Measurements from ENCODE around the gene RTL1.

The RTL1 gene

DNA sequence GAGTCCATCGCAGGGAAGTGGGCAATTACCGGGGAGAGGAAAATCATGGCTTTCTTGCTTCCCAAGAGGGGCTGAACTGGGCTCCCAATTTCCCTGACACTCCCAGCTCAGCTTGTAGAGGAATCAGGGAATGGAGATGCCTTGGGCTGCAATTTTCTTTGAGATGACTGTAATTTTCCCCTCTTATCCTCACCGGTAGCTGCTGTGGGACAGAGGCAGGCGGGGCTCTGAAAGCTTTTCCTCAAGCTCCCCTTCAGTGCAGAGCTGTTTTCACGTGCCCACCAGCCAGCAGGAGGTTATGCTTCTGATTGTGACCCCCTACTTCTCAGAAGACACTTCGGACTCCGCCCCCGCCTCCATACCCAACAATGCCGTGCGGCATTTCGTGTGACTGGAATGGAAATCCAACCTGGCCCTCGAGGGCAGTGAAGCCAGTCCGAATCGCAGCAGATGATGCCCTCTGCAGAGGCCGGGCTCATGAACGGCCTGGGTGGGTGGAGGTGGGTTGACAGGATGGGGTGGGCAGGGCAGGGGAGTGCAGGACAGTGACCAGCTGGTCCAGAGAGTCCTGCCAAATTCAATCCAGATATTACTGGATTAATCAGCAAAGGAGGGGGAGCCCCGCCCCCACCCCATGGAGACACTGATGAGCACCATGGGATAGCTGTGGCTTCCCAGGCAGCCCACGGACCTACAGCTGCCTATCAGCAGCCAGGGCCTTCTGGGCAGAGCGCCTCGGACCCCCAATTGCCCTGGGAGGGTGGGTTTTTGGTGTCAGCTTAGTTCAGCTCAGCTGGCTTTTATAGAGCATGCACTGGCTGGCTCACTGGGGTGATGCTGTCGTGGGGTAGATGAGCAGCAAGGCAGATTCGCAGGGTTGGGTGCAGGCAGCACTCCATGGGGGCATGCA, 37.6 kb downstream of the RTL1 start:
- Histone ChIP-seq H3K27me3 (replicated peaks; ENCODE audit: control insufficient read depth, insufficient read depth, low read length, poor library complexity, severe bottlenecking) (no peaks in the 10 kb centered on the region), H3K4me1 (ENCODE audit: control insufficient read depth, insufficient read depth, low read length, poor library complexity, severe bottlenecking) (no peaks in the 10 kb centered on the region), H3K4me3 (ENCODE audit: insufficient read depth, low read depth, low read length, poor library complexity, severe bottlenecking) (no peak overlapping the region), H3K9me3 (ENCODE audit: control insufficient read depth, low read length) (no peaks in the 10 kb centered on the region), H3K36me3 (ENCODE audit: control insufficient read depth, insufficient read depth, low read length) (no peaks in the 10 kb centered on the region), H3K27ac (ENCODE audit: insufficient read depth, low read length, poor library complexity, severe bottlenecking) (no peak overlapping the region)
- DNase-seq, result no peak

GRCh38 chr14:100864960-100865681, 38.4 kb downstream of the RTL1 start:
- H3K9me3 ChIP-seq (ENCODE audit: control insufficient read depth, low read length), result no peaks in the 10 kb centered on the region
- no peaks in the 10 kb centered on the region for H3K36me3 ChIP-seq (ENCODE audit: control insufficient read depth, insufficient read depth, low read length)
- no peaks in the 10 kb centered on the region for H3K4me1 ChIP-seq (ENCODE audit: control insufficient read depth, insufficient read depth, low read length, poor library complexity, severe bottlenecking)
- no peak for DNase-seq
- no peaks in the 10 kb centered on the region for H3K27me3 ChIP-seq (replicated peaks; ENCODE audit: control insufficient read depth, insufficient read depth, low read length, poor library complexity, severe bottlenecking)
- H3K27ac ChIP-seq (ENCODE audit: insufficient read depth, low read length, poor library complexity, severe bottlenecking), result no peak overlapping the region
- no peak overlapping the region for H3K4me3 ChIP-seq (ENCODE audit: insufficient read depth, low read depth, low read length, poor library complexity, severe bottlenecking)

DNA sequence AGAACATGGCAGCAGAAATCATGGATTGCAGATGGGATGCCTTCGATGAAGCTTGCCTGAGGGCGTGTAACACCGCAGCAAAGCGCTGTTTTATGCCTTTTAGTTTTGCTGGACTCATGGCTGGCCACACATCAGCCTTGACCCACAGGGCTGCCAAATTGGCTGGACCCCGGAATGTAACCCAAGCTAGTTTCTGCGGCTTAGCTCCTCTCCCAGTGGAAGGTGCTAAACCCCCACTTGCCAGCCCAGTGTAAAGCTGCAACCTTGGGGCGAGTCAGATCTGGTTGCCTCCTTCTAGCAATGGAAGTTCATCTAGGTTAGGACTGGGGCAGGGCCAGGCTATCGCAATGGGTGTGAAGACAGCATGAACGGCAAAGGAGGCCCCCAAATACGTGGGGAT, 39.3 kb downstream of the RTL1 start:
- no peaks in the 10 kb centered on the region for H3K9me3 ChIP-seq (ENCODE audit: control insufficient read depth, low read length)
- no peaks in the 10 kb centered on the region for H3K27me3 ChIP-seq (replicated peaks; ENCODE audit: control insufficient read depth, insufficient read depth, low read length, poor library complexity, severe bottlenecking)
- no peak for DNase-seq
- no peaks in the 10 kb centered on the region for H3K36me3 ChIP-seq (ENCODE audit: control insufficient read depth, insufficient read depth, low read length)
- no peaks in the 10 kb centered on the region for H3K4me1 ChIP-seq (ENCODE audit: control insufficient read depth, insufficient read depth, low read length, poor library complexity, severe bottlenecking)
- no peak overlapping the region for H3K4me3 ChIP-seq (ENCODE audit: insufficient read depth, low read depth, low read length, poor library complexity, severe bottlenecking)
- H3K27ac ChIP-seq (ENCODE audit: insufficient read depth, low read length, poor library complexity, severe bottlenecking), result no peak overlapping the region

GRCh38 chr14:100862793-100863192, 40.7 kb downstream of the RTL1 start:
- Histone ChIP-seq H3K9me3 (ENCODE audit: control insufficient read depth, low read length) (no peaks in the 10 kb centered on the region), H3K36me3 (ENCODE audit: control insufficient read depth, insufficient read depth, low read length) (no peaks in the 10 kb centered on the region), H3K4me1 (ENCODE audit: control insufficient read depth, insufficient read depth, low read length, poor library complexity, severe bottlenecking) (no peaks in the 10 kb centered on the region), H3K4me3 (ENCODE audit: insufficient read depth, low read depth, low read length, poor library complexity, severe bottlenecking) (no peak overlapping the region), H3K27me3 (replicated peaks; ENCODE audit: control insufficient read depth, insufficient read depth, low read length, poor library complexity, severe bottlenecking) (no peaks in the 10 kb centered on the region), H3K27ac (ENCODE audit: insufficient read depth, low read length, poor library complexity, severe bottlenecking) (no peak overlapping the region)
- no peak for DNase-seq

DNA sequence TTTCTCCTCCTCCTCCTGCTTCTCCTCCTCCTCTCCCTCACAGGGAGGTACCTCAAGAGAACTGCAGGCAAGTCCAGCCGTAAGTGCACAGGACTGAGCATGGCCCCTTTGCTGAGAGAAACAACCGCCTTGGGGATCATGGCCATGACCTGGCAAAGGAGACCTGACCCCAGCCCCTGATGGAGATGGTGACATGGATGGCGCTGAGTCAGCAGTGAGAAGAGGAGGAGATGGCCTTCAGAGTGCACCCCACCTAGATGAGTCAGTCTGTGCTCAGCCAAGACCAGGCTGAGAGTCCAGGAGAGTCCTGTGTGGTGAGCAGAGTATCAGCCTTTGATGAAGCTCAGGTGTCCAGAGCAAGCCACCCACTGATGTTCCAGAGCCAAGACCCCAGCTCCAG, 41.2 kb downstream of the RTL1 start:
- no peaks in the 10 kb centered on the region for H3K4me1 ChIP-seq (ENCODE audit: control insufficient read depth, insufficient read depth, low read length, poor library complexity, severe bottlenecking)
- no peaks in the 10 kb centered on the region for H3K27me3 ChIP-seq (replicated peaks; ENCODE audit: control insufficient read depth, insufficient read depth, low read length, poor library complexity, severe bottlenecking)
- no peak overlapping the region for H3K4me3 ChIP-seq (ENCODE audit: insufficient read depth, low read depth, low read length, poor library complexity, severe bottlenecking)
- no peak for DNase-seq
- no peaks in the 10 kb centered on the region for H3K36me3 ChIP-seq (ENCODE audit: control insufficient read depth, insufficient read depth, low read length)
- H3K9me3 ChIP-seq (ENCODE audit: control insufficient read depth, low read length), result no peaks in the 10 kb centered on the region
- no peak overlapping the region for H3K27ac ChIP-seq (ENCODE audit: insufficient read depth, low read length, poor library complexity, severe bottlenecking)

- no peak overlapping the region for H3K4me3 ChIP-seq (ENCODE audit: insufficient read depth, low read depth, low read length, poor library complexity, severe bottlenecking)
- H3K27me3 ChIP-seq (replicated peaks; ENCODE audit: control insufficient read depth, insufficient read depth, low read length, poor library complexity, severe bottlenecking), result no peaks in the 10 kb centered on the region
- DNase-seq, result no peak
- no peaks in the 10 kb centered on the region for H3K36me3 ChIP-seq (ENCODE audit: control insufficient read depth, insufficient read depth, low read length)
- H3K9me3 ChIP-seq (ENCODE audit: control insufficient read depth, low read length), result no peaks in the 10 kb centered on the region
- H3K4me1 ChIP-seq (ENCODE audit: control insufficient read depth, insufficient read depth, low read length, poor library complexity, severe bottlenecking), result no peaks in the 10 kb centered on the region
- no peak overlapping the region for H3K27ac ChIP-seq (ENCODE audit: insufficient read depth, low read length, poor library complexity, severe bottlenecking)
Measured at GRCh38 chr14:100861937-100862247, 41.6 kb downstream of the RTL1 start.

DNA sequence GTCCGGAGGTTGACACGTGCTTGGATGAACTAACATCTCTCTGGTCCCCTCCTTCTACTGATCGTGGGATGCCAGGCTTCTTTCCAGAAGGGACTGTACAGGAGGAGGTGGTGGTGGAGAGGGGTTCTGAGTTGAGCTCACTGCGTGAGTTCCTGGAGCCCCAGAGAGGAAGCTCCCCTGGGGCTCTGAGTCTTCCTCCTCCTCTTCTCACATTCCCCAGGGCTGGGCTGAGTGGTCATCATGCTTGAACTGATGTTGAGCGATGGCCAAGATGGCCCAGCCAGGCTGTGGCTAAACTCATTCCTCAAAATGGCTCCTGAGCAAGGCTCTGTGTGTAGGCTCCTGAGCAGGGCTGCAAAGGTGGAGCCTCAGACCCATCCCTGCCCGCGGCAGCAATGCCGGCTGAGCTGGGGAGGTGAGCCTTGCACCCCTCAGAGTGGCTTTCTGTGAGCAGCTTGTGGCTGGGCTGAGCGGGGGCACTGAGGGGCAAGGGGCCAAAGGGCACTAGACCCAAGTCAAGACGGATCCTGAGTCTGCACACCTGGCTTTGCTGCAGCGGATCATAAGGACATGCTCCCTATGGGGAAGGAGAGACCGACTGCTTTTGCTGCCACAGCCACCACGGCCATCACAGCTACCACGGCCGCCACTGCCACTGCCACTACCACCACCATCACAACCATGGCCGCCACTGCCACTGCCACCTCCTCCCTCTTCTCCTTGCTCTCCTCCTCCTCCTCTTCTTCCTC, 42.2 kb downstream of the RTL1 start:
- Histone ChIP-seq H3K4me1 (ENCODE audit: control insufficient read depth, insufficient read depth, low read length, poor library complexity, severe bottlenecking) (no peaks in the 10 kb centered on the region), H3K36me3 (ENCODE audit: control insufficient read depth, insufficient read depth, low read length) (no peaks in the 10 kb centered on the region)
- DNase-seq, result no peak

GRCh38 chr14:100860556-100861187, 42.9 kb downstream of the RTL1 start:
- H3K36me3 ChIP-seq (ENCODE audit: control insufficient read depth, insufficient read depth, low read length), result no peaks in the 10 kb centered on the region

More for the DNA sequence above, 42.2 kb downstream of the RTL1 start:
- Histone ChIP-seq H3K27me3 (replicated peaks; ENCODE audit: control insufficient read depth, insufficient read depth, low read length, poor library complexity, severe bottlenecking) (no peaks in the 10 kb centered on the region), H3K4me3 (ENCODE audit: insufficient read depth, low read depth, low read length, poor library complexity, severe bottlenecking) (no peak overlapping the region), H3K27ac (ENCODE audit: insufficient read depth, low read length, poor library complexity, severe bottlenecking) (no peak overlapping the region), H3K9me3 (ENCODE audit: control insufficient read depth, low read length) (no peaks in the 10 kb centered on the region)

DNA sequence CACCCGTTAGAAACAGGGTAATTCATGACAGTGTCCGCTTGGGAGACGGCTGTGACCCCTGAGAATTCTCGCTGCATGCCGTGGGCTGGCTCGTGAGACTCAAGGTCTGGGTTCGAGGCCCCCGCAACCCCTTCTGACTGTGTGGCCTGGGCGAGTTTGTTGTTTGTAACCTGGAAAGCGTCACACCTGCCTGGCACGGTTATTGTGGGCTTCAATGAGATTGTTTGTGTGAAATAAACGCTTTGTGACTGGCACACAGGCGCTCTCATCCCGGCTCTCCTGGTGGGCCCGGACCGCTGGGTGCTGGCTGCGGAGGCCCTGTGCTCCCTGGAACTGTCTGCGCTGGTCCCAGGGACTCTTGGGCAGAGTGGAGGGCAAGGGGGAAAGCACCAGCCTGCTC, 43.7 kb downstream of the RTL1 start:
- Histone ChIP-seq H3K36me3 (ENCODE audit: control insufficient read depth, insufficient read depth, low read length) (no peaks in the 10 kb centered on the region), H3K27ac (ENCODE audit: insufficient read depth, low read length, poor library complexity, severe bottlenecking) (no peak overlapping the region), H3K9me3 (ENCODE audit: control insufficient read depth, low read length) (no peaks in the 10 kb centered on the region), H3K4me1 (ENCODE audit: control insufficient read depth, insufficient read depth, low read length, poor library complexity, severe bottlenecking) (no peaks in the 10 kb centered on the region), H3K27me3 (replicated peaks; ENCODE audit: control insufficient read depth, insufficient read depth, low read length, poor library complexity, severe bottlenecking) (no peaks in the 10 kb centered on the region), H3K4me3 (ENCODE audit: insufficient read depth, low read depth, low read length, poor library complexity, severe bottlenecking) (no peak overlapping the region)
- DNase-seq, result no peak

More at GRCh38 chr14:100860556-100861187, 42.9 kb downstream of the RTL1 start:
- H3K4me3 ChIP-seq (ENCODE audit: insufficient read depth, low read depth, low read length, poor library complexity, severe bottlenecking), result no peak overlapping the region
- H3K9me3 ChIP-seq (ENCODE audit: control insufficient read depth, low read length), result no peaks in the 10 kb centered on the region
- no peak for DNase-seq
- no peaks in the 10 kb centered on the region for H3K4me1 ChIP-seq (ENCODE audit: control insufficient read depth, insufficient read depth, low read length, poor library complexity, severe bottlenecking)
- H3K27me3 ChIP-seq (replicated peaks; ENCODE audit: control insufficient read depth, insufficient read depth, low read length, poor library complexity, severe bottlenecking), result no peaks in the 10 kb centered on the region
- H3K27ac ChIP-seq (ENCODE audit: insufficient read depth, low read length, poor library complexity, severe bottlenecking), result no peak overlapping the region

Measured in effector memory CD4-positive, alpha-beta T cell (primary cell).